Parathyroid adenoma (tissue), 2 donors: ENCODE data around the gene STK11.

ENCODE experiments used
- H2AFZ ChIP-seq: fragments of 300-600 bp; sonication (generic); one replicate; pipeline ENCODE4 v1.7.0; 2017; ENCODE audit warnings: antibody characterized with exemption, mild to moderate bottlenecking
- H3K27ac ChIP-seq: fragments of 300-600 bp; sonication (generic); one replicate; pipeline ENCODE4 v1.7.0; 2017
- H3K27me3 ChIP-seq: fragments of 300-600 bp; sonication (generic); one replicate; pipeline ENCODE4 v1.7.0; 2017; ENCODE audit warnings: low read length; ENCODE audit not compliant: control insufficient read depth, insufficient read depth
- H3K36me3 ChIP-seq: fragments of 300-600 bp; sonication (generic); one replicate; pipeline ENCODE4 v1.7.0; 2017; ENCODE audit warnings: low read length; ENCODE audit not compliant: control insufficient read depth, insufficient read depth
- H3K4me1 ChIP-seq: fragments of 300-600 bp; sonication (generic); one replicate; pipeline ENCODE4 v1.7.0; 2017; ENCODE audit warnings: control low read depth
- H3K4me2 ChIP-seq: fragments of 300-600 bp; sonication (generic); one replicate; pipeline ENCODE4 v1.7.0; 2017; ENCODE audit warnings: low read length
- H3K4me3 ChIP-seq: fragments of 300-600 bp; sonication (generic); one replicate; pipeline ENCODE4 v1.7.0; 2017; ENCODE audit warnings: low read depth, low read length
- H3K79me2 ChIP-seq: fragments of 300-600 bp; sonication (generic); one replicate; pipeline ENCODE4 v1.7.0; 2017; ENCODE audit warnings: control low read depth
- H3K9ac ChIP-seq: fragments of 300-600 bp; sonication (generic); one replicate; pipeline ENCODE4 v1.7.0; 2017; ENCODE audit warnings: mild to moderate bottlenecking
- H3K9me3 ChIP-seq: fragments of 300-600 bp; sonication (generic); one replicate; pipeline ENCODE4 v1.7.0; 2017; ENCODE audit warnings: low read length; ENCODE audit not compliant: control insufficient read depth
- CTCF ChIP-seq: fragments of 300-600 bp; sonication (generic); IDR thresholded peaks from one replicate; pipeline ENCODE4 v1.7.0; 2017; ENCODE audit warnings: antibody characterized with exemption, mild to moderate bottlenecking
- donor health status: primary hyperparathyroidism.

Gene STK11

GRCh38 chr19:1226522-1227303 is 21.1 kb downstream of the STK11 start:
- H3K4me2 ChIP-seq: no peak overlapping the region
- H2AFZ ChIP-seq: no peak overlapping the region
- H3K4me1 ChIP-seq: no peaks in the 10 kb centered on the region
- H3K4me3 ChIP-seq: no peak overlapping the region
- no peak overlapping the region for H3K27ac ChIP-seq
- no peak overlapping the region for H3K9ac ChIP-seq
- no peaks in the 10 kb centered on the region for H3K27me3 ChIP-seq
- H3K79me2 ChIP-seq: peaks cover 22% of the 10 kb centered on the region
- no peak for TF ChIP-seq CTCF
- no peaks in the 10 kb centered on the region for H3K9me3 ChIP-seq
- H3K36me3 ChIP-seq: no peaks in the 10 kb centered on the region

- no peak for TF ChIP-seq CTCF
- H3K27ac ChIP-seq: no peak overlapping the region
- H3K4me1 ChIP-seq: peaks cover 5% of the 10 kb centered on the region
- no peak overlapping the region for H3K9ac ChIP-seq
- no peak overlapping the region for H3K4me2 ChIP-seq
- no peaks in the 10 kb centered on the region for H3K36me3 ChIP-seq
- H3K79me2 ChIP-seq: peaks cover 15% of the 10 kb centered on the region
- H2AFZ ChIP-seq: no peak overlapping the region
- no peaks in the 10 kb centered on the region for H3K27me3 ChIP-seq
- no peak overlapping the region for H3K4me3 ChIP-seq
- no peaks in the 10 kb centered on the region for H3K9me3 ChIP-seq
Observed at GRCh38 chr19:1227304-1228054, 21.9 kb downstream of the STK11 start.

DNA sequence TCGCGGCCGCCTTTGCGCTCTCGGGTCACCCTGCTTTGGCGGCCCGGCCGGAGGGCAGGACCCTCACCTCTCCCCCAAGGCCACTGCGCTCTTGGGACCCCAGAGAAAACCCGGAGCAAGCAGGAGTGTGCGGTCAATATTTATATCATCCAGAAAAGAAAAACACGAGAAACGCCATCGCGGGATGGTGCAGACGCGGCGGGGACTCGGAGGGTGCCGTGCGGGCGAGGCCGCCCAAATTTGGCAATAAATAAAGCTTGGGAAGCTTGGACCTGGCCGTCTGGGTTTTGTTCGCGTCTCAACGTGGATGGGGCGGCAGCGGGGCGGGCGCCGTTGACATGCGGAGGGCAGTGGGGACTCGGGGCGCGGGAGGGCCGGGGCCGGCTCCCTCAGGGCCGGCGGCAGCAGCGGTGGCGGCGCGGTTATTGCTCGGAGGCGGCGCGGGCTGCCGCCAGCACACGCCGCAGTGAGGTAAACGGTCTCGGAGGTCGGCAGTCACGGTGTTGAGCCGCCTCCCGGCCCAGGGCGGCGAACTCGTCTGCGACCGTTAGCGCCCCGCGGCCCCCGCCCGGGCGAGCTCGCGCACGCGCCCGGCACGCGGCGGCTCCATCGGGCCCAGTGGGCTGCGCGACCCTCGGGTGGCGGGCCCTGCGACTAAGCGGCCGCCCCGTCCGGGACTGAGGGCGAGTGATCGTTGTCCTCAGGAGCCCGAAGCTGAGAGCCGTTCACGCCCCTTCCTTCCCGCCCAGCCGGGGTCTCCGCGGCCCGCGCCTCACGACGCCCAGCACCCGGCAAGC is 22.8 kb downstream of the STK11 start:
- Histone ChIP-seq H2AFZ (no peak overlapping the region), H3K4me1 (peaks cover 12% of the 10 kb centered on the region), H3K4me3 (no peak overlapping the region), H3K9ac (no peak overlapping the region), H3K79me2 (peaks cover 7% of the 10 kb centered on the region), H3K9me3 (no peaks in the 10 kb centered on the region), H3K4me2 (no peak overlapping the region), H3K27ac (no peak overlapping the region), H3K27me3 (no peaks in the 10 kb centered on the region), H3K36me3 (no peaks in the 10 kb centered on the region)
- no peak for TF ChIP-seq CTCF

DNA sequence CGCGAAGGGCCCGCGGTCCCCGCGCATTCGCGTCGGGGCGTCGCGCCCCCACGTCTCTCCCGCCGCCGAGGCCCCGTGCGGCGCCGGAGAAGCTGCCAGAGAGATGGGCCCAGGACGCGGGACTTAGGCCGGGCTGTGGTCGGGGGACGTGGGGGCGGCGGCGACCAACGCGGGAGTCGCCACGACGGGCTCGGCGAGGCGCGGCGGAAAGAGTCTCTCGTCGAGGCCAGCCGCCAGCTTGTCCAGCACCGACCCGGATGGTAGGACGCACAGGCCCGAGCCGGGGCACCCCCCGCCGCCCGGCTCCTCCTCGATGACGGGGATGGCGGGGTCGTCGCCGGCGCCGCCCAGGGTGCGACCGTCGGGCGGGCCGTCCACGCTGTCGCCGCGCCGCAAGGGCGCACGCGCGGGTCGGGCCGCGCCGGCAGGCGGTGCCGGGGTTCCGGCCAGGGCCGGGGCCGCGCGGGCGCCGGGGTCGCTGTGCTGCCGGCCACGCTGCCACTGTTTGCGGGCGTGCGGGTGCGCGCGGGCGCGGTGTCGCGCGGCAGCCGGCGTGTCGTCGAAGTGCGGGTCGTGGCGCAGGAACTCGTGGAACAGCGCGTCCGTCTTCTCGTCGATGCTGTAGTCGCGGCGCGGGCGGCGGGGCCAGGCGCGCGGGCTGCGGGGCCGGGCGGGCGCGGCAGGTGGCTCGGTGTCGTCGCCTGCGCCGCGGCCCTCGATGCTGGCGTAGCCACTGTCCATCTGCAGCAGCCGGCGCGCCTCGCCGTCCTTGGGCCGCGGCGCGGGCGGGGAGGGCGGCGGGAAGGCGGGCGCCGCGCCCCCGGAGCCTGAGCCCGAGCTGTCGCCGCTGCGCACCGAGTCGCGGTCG is 23.7 kb downstream of the STK11 start:
- H3K27ac ChIP-seq: no peak overlapping the region
- TF ChIP-seq CTCF: no peak
- H3K9ac ChIP-seq: no peak overlapping the region
- peaks cover 15% of the 10 kb centered on the region for H3K4me1 ChIP-seq
- H3K79me2 ChIP-seq: peaks cover 3% of the 10 kb centered on the region
- H3K27me3 ChIP-seq: no peaks in the 10 kb centered on the region
- H3K9me3 ChIP-seq: no peaks in the 10 kb centered on the region
- no peak overlapping the region for H3K4me3 ChIP-seq
- H2AFZ ChIP-seq: no peak overlapping the region
- no peaks in the 10 kb centered on the region for H3K36me3 ChIP-seq
- no peak overlapping the region for H3K4me2 ChIP-seq
